Measurements from ENCODE around the gene SMIM12.

DNA sequence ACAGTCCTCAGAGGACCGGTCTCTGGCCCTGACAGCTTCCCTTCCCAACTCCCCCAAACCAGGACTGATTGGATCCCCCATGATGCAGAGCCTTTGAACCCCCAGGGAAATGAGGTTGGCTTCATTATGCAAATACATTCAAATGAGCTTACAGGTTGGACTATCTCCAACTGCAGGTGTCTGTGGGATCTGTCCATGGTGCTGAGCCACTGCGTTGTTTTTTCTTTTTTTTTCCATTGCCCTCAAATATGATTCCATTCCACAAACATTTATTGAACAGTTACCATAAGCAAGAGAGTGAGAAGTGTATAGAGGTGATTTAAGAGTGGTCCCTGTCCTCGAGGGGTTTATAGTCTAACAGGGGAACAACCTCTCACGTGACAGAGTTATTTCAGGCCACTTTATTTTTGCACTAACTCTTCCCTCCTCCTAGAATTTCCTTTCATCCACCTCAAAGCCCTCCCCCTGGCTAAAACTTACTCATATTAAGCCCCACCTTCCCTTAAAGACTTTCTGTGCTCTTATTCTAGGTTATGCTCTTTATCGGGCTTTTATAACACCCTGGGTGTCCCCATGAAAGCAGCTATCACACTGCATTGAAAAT, 48.0 kb upstream of the SMIM12 start:
- TF ChIP-seq CTCF (IDR thresholded peaks at IDR 0.05; ENCODE audit: control extremely low read depth in 1 of 3, insufficient read depth in 1 of 3, low read depth in 1 of 3, low read length in 3 of 3) (no peak), TAF1 (IDR thresholded peaks at IDR 0.05; ENCODE audit: low read depth, low read length) (no peak), BACH1 (IDR thresholded peaks at IDR 0.05; ENCODE audit: low read length) (no peak), SP1 (IDR thresholded peaks at IDR 0.05; ENCODE audit: low read depth, low read length) (no peak), BRCA1 (IDR thresholded peaks at IDR 0.05; ENCODE audit: low read depth, low read length) (no peak), JUND (IDR thresholded peaks at IDR 0.05; ENCODE audit: low read length) (no peak)
